Keratinocyte (primary cell): ENCODE data around the gene RBM4B. TPM values are rescaled to one million over a fixed set of nuclear protein-coding genes. Genes with fewer than 3 reads are reported as not detected.

ENCODE experiments used
- DNase-seq: peaks from one replicate; pipeline ENCODE4 v3.0.0-alpha.2; 2011; ENCODE audit warnings: low read depth, missing footprints, low spot score
- FAIRE-seq: peaks from 2 replicates; lab custom pipeline; 2011; peaks lifted over from hg19 to GRCh38; lab: Jason Lieb, UNC
- H2AFZ ChIP-seq: 2 replicates; pipeline ENCODE4 v1.6.0; 2012; ENCODE audit warnings: low read length, control low read depth, inconsistent platforms; ENCODE audit not compliant: control insufficient read depth
- H3K27ac ChIP-seq: 2 replicates; pipeline ENCODE4 v1.5.1; 2011; ENCODE audit warnings: low read length; ENCODE audit not compliant: control insufficient read depth, insufficient read depth
- H3K27me3 ChIP-seq: 3 replicates; pipeline ENCODE4 v1.6.0; 2011; ENCODE audit warnings: low read length; ENCODE audit not compliant: control insufficient read depth, insufficient read depth; ENCODE audit errors: extremely low read depth
- H3K36me3 ChIP-seq, 2 experiments: 2 replicates in 1 of 2; 3 replicates in 1 of 2; pipeline ENCODE4 v1.5.1; 2011; ENCODE audit warnings: low read length in 2 of 2, mild to moderate bottlenecking in 1 of 2; ENCODE audit not compliant: control insufficient read depth in 2 of 2, insufficient read depth in 2 of 2; ENCODE audit errors: extremely low read depth in 1 of 2
- H3K4me1 ChIP-seq: 3 replicates; pipeline ENCODE4 v1.5.1; 2011; ENCODE audit warnings: low read length; ENCODE audit not compliant: control insufficient read depth, insufficient read depth; ENCODE audit errors: extremely low read depth
- H3K4me2 ChIP-seq: 3 replicates; pipeline ENCODE4 v1.6.0; 2011; ENCODE audit warnings: low read depth, low read length; ENCODE audit not compliant: control insufficient read depth, insufficient read depth; ENCODE audit errors: extremely low read depth
- H3K4me3 ChIP-seq, 3 experiments: fragments of 200-600 bp in 1 of 3; sonication (generic) in 1 of 3; 2 replicates in 2 of 3; 3 replicates in 1 of 3; pipeline ENCODE4 v1.5.1; 2011 to 2016; ENCODE audit warnings: low read length in 3 of 3, mild to moderate bottlenecking in 3 of 3, control low read depth in 2 of 3, inconsistent platforms in 1 of 3, low read depth in 1 of 3, mixed read lengths in 1 of 3, mixed run types in 1 of 3, moderate library complexity in 1 of 3; ENCODE audit not compliant: control insufficient read depth in 2 of 3, insufficient read depth in 2 of 3; ENCODE audit errors: extremely low read depth in 1 of 3
- H3K79me2 ChIP-seq: 2 replicates; pipeline ENCODE4 v1.6.0; 2012; ENCODE audit warnings: low read length; ENCODE audit not compliant: control insufficient read depth, insufficient read depth
- H3K9ac ChIP-seq: 3 replicates; pipeline ENCODE4 v1.6.0; 2011; ENCODE audit warnings: low read length; ENCODE audit not compliant: control insufficient read depth, insufficient read depth; ENCODE audit errors: extremely low read depth
- H3K9me1 ChIP-seq: 3 replicates; pipeline ENCODE4 v1.6.0; 2011; ENCODE audit warnings: low read length; ENCODE audit not compliant: control insufficient read depth, insufficient read depth; ENCODE audit errors: extremely low read depth
- H3K9me3 ChIP-seq: 2 replicates; pipeline ENCODE4 v1.5.1; 2012; ENCODE audit warnings: low read depth, low read length; ENCODE audit not compliant: control insufficient read depth
- H4K20me1 ChIP-seq: 3 replicates; pipeline ENCODE4 v1.6.0; 2011; ENCODE audit warnings: low read length; ENCODE audit not compliant: control insufficient read depth, insufficient read depth; ENCODE audit errors: extremely low read depth
- EZH2 ChIP-seq: IDR thresholded peaks from one replicate; pipeline ENCODE4 v1.6.1; 2012; ENCODE audit warnings: inconsistent platforms, mild to moderate bottlenecking, low read length, moderate library complexity
- dilution Hi-C: fragments of 300-500 bp; cut with MboI; formaldehyde crosslinking; loops from one replicate; pipeline ENCODE4 v1.7.0; 2020; ENCODE audit warnings: low sequenced_read_pairs; ENCODE audit not compliant: extremely low pct_ligation_motif_present
- polyA plus RNA-seq, 5 experiments: library from polyadenylated mRNA; depleted of rRNA in 3 of 5; stranded (reverse) in 3 of 5; stranded (forward) in 1 of 5; unstranded in 1 of 5; fragments of >200 nt; gene quantifications; 1 replicate in 1 of 5; 2 replicates in 3 of 5; 3 replicates in 1 of 5; pipeline versions ENCODE4 v1.2.1 to v1.2.3, GENCODE V29; 2011 to 2012; ENCODE audit warnings: missing spikeins in 2 of 5, low read depth in 1 of 5, low replicate concordance in 1 of 5
- TF ChIP-seq, protein P1 (sequence below), 3 experiments: IDR thresholded peaks in 1 of 3; conservative IDR thresholded peaks in 1 of 3; optimal IDR thresholded peaks in 1 of 3; 2 replicates in 2 of 3; 3 replicates in 1 of 3; pipeline versions ENCODE3 to v1.5.1; 2011; ENCODE audit warnings: low read length in 3 of 3, mild to moderate bottlenecking in 3 of 3, moderate library complexity in 2 of 3, control low read depth in 1 of 3, inconsistent platforms in 1 of 3; ENCODE audit not compliant: insufficient read depth in 2 of 3; ENCODE audit errors: extremely low read depth in 1 of 3

Gene RBM4B
- polyA plus RNA-seq, 1 donor (not counting 4 experiments of a cell fraction or from before 2014, with no cell fraction given), result 20.9 TPM

DNA sequence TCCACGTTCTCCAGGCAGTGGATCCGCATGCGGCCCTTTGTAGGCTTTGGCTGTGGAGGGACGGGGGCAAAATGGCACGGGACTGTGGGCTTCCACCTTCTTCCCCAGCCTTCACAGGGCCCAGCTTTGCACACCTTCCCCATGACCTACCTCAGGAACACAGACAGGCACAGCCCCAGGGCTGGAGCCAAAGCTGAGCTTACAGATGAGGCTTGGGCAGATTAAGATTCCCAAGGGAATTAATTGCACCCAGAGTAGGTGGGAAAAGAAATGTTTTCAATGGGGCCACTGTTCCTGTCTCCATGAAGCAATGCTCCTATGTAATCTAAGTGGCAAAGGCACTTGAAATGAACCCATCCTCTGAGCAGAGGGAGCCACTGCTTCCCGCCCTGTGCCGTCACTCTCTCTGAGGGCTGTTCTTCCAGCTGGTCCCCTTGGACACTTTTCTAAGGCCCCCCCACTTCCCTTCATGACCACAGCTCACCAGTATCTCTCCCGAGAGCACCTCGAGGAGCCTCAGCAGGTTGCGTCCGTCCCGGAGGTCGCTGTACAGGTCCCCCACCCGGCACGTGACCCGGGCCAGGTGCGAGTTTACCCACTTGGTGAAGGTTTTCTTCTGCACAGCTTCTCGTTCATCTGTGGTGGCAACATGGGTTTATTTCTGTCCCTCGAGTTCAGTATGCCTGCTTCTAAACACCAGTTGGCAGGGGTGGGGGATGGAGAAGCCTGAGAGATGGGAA lies 37.8 kb upstream of the RBM4B start:
- H3K27ac ChIP-seq, result no peak overlapping the region
- no peak overlapping the region for H3K4me2 ChIP-seq
- no peak overlapping the region for H3K4me3 ChIP-seq
- no peak overlapping the region for H3K9ac ChIP-seq
- DNase-seq (no peak), FAIRE-seq (no peak)
- no peak overlapping the region for H2AFZ ChIP-seq
- TF ChIP-seq EZH2, result no peak
- dilution Hi-C loops, result no loop called here
- no peaks in the 10 kb centered on the region for H3K27me3 ChIP-seq
- no peaks in the 10 kb centered on the region for H4K20me1 ChIP-seq
- H3K4me1 ChIP-seq, result peaks cover 36% of the 10 kb centered on the region
- no peaks in the 10 kb centered on the region for H3K79me2 ChIP-seq
- peaks cover 5% of the 10 kb centered on the region for H3K9me1 ChIP-seq
- H3K9me3 ChIP-seq, result no peaks in the 10 kb centered on the region
- H3K36me3 ChIP-seq, result peaks cover 12 to 19% of the 10 kb centered on the region in 2 experiments

DNA sequence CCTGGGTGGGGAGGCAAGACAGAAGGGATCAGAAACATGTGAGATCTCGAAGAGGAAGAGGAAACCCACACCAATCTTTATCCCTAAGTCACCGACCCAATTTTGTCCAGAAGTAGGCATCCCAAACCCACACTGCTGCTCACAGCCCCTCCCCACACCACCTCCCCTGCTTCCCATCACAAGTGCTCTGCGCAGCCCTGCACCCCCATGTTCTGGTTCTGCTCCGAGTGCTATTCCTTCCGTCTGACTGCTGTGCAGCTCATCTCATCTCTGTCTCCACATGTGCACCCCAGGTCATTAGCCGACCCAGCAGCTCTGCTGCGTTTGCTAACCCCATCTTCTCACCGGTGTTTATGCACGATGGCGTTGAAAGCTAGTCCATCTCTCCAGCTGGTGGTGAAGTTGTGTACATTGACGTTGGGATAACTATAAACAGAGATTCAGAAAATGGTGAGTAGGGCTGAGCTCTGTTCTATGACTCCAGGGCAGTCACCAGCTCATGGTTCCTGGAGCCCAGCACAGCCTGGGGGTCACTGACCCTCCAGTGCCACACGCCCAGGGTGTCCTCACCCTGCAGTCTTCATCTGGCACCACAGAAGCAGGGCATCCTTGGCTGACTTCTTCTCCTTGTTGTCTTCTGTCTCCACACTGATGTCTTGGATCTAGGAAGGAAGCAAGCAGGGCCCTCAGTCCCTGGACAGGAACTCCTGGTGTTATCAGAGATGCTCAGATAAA lies 36.2 kb upstream of the RBM4B start:
- Histone ChIP-seq H4K20me1 (no peaks in the 10 kb centered on the region), H3K9me3 (no peaks in the 10 kb centered on the region), H3K4me2 (no peak overlapping the region), H3K4me3 (no peak overlapping the region), H3K9ac (no peak overlapping the region), H3K4me1 (peaks cover 29% of the 10 kb centered on the region), H3K9me1 (peaks cover 7% of the 10 kb centered on the region), H2AFZ (no peak overlapping the region), H3K36me3 (peaks cover 14 to 20% of the 10 kb centered on the region in 2 experiments), H3K27me3 (no peaks in the 10 kb centered on the region), H3K27ac (no peak overlapping the region), H3K79me2 (no peaks in the 10 kb centered on the region)
- FAIRE-seq (no peak), DNase-seq (no peak)
- dilution Hi-C loops, result no loop called here
- TF ChIP-seq EZH2, result no peak
- TF ChIP-seq, protein P1, sequence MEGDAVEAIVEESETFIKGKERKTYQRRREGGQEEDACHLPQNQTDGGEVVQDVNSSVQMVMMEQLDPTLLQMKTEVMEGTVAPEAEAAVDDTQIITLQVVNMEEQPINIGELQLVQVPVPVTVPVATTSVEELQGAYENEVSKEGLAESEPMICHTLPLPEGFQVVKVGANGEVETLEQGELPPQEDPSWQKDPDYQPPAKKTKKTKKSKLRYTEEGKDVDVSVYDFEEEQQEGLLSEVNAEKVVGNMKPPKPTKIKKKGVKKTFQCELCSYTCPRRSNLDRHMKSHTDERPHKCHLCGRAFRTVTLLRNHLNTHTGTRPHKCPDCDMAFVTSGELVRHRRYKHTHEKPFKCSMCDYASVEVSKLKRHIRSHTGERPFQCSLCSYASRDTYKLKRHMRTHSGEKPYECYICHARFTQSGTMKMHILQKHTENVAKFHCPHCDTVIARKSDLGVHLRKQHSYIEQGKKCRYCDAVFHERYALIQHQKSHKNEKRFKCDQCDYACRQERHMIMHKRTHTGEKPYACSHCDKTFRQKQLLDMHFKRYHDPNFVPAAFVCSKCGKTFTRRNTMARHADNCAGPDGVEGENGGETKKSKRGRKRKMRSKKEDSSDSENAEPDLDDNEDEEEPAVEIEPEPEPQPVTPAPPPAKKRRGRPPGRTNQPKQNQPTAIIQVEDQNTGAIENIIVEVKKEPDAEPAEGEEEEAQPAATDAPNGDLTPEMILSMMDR (optimal IDR thresholded peaks at IDR 0.05 in 1 of 3, IDR thresholded peaks at IDR 0.05 in 1 of 3, conservative IDR thresholded peaks at IDR 0.05 in 1 of 3; ENCODE audit: extremely low read depth in 1 of 3, insufficient read depth in 2 of 3, low read length in 3 of 3), result no peak
